Activated naive CD8-positive, alpha-beta T cell treated with anti-CD3 and anti-CD28 coated beads, Interleukin-2, amount 50 U/mL, for 24 hours (primary cell): Measurements from ENCODE around the gene PA2G4.
"Not testable (repeated sequence)": the region's sequence is repeated elsewhere in the genome, so short reads cannot be mapped to it uniquely, and the experiment has no call there.

Source experiments
- ATAC-seq: fragments of 150-1000 bp; cut with Tn5 transposase; one replicate; pipeline ENCODE4 v1.10.0; 2021
- DNase-seq: peaks from one replicate; pipeline ENCODE4 v3.0.0; 2021
- H3K27ac Mint-ChIP-seq: one replicate; pipeline ENCODE4 v1.8.0; 2021; ENCODE audit warnings: mild to moderate bottlenecking, mixed read lengths
- H3K27me3 Mint-ChIP-seq: one replicate; pipeline ENCODE4 v1.8.0; 2021; ENCODE audit warnings: mixed read lengths
- H3K36me3 Mint-ChIP-seq: one replicate; pipeline ENCODE4 v1.8.0; 2021; ENCODE audit warnings: low read depth, mixed read lengths
- H3K4me1 Mint-ChIP-seq: one replicate; pipeline ENCODE4 v1.8.0; 2021; ENCODE audit warnings: mixed read lengths
- H3K4me3 Mint-ChIP-seq: one replicate; pipeline ENCODE4 v1.8.0; 2021; ENCODE audit warnings: mild to moderate bottlenecking, moderate library complexity, mixed read lengths
- H3K9me3 Mint-ChIP-seq: one replicate; pipeline ENCODE4 v1.8.0; 2021; ENCODE audit warnings: mixed read lengths

PA2G4 gene

GRCh38 chr12:56146492-56147460 lies 42.4 kb downstream of the PA2G4 start:
- H3K36me3 Mint-ChIP-seq, result peaks cover 32% of the 10 kb centered on the region
- no peaks in the 10 kb centered on the region for H3K9me3 Mint-ChIP-seq

GRCh38 chr12:56150563-56150962 lies 46.2 kb downstream of the PA2G4 start:
- Mint-ChIP-seq H3K4me3 (peak overlapping the region; percentile 85), H3K27ac (peak overlapping the region; percentile 98)

More at GRCh38 chr12:56146492-56147460, 42.4 kb downstream of the PA2G4 start:
- DNase-seq (no peak), ATAC-seq (no peak)
- no peak overlapping the region for H3K4me3 Mint-ChIP-seq
- peaks cover 31% of the 10 kb centered on the region for H3K4me1 Mint-ChIP-seq
- no peak overlapping the region for H3K27ac Mint-ChIP-seq
- no peaks in the 10 kb centered on the region for H3K27me3 Mint-ChIP-seq

GRCh38 chr12:56151672-56152131 lies 47.3 kb downstream of the PA2G4 start:
- no peaks in the 10 kb centered on the region for H3K27me3 Mint-ChIP-seq
- peaks cover 8% of the 10 kb centered on the region for H3K36me3 Mint-ChIP-seq
- H3K4me1 Mint-ChIP-seq, result peaks cover 39% of the 10 kb centered on the region
- ATAC-seq (peak; percentile 72), DNase-seq (peak; percentile 74)
- H3K9me3 Mint-ChIP-seq, result no peaks in the 10 kb centered on the region
- peak overlapping the region; percentile 85 for H3K4me3 Mint-ChIP-seq
- peak overlapping the region; percentile 98 for H3K27ac Mint-ChIP-seq

More at GRCh38 chr12:56150563-56150962, 46.2 kb downstream of the PA2G4 start:
- Mint-ChIP-seq H3K4me1 (peaks cover 36% of the 10 kb centered on the region), H3K9me3 (no peaks in the 10 kb centered on the region), H3K36me3 (peaks cover 6% of the 10 kb centered on the region), H3K27me3 (no peaks in the 10 kb centered on the region)
- no peak for ATAC-seq
- no peak for DNase-seq

GRCh38 chr12:56152132-56152755 lies 47.9 kb downstream of the PA2G4 start, which contains the start of gene MYL6B:
Gene MYL6B, plus strand, starts transcription at chr12:56152587. Its CDS starts 1,332 bp downstream, at chr12:56153919.
- H3K4me1 Mint-ChIP-seq, result peaks cover 42% of the 10 kb centered on the region
- ATAC-seq, result peak; percentile 88
- H3K9me3 Mint-ChIP-seq, result no peaks in the 10 kb centered on the region

GRCh38 chr12:56152756-56153677 lies 48.7 kb downstream of the PA2G4 start:
- ATAC-seq, result no peak
- no peak for DNase-seq
- Mint-ChIP-seq H3K4me1 (peaks cover 47% of the 10 kb centered on the region), H3K9me3 (no peaks in the 10 kb centered on the region), H3K27ac (peak overlapping the region; percentile 98), H3K4me3 (peak overlapping the region; percentile 85), H3K27me3 (no peaks in the 10 kb centered on the region), H3K36me3 (peaks cover 10% of the 10 kb centered on the region)

More at GRCh38 chr12:56152132-56152755, 47.9 kb downstream of the PA2G4 start, which contains the start of gene MYL6B:
- Mint-ChIP-seq H3K4me3 (peak within 1 kb of the TSS; percentile 85), H3K27ac (peak within 1 kb of the TSS; percentile 98), H3K36me3 (peaks cover 9% of the 10 kb centered on the region), H3K27me3 (no peaks in the 10 kb centered on the region)
- peak; percentile 94 for DNase-seq

- H3K4me1 Mint-ChIP-seq, result peaks cover 47% of the 10 kb centered on the region
- no peak for ATAC-seq
- H3K27ac Mint-ChIP-seq, result no peak overlapping the region
- no peaks in the 10 kb centered on the region for H3K27me3 Mint-ChIP-seq
- H3K36me3 Mint-ChIP-seq, result peaks cover 14% of the 10 kb centered on the region
- H3K9me3 Mint-ChIP-seq, result no peaks in the 10 kb centered on the region
- H3K4me3 Mint-ChIP-seq, result peak overlapping the region; percentile 85
- no peak for DNase-seq
Observed at GRCh38 chr12:56153678-56154065, 49.3 kb downstream of the PA2G4 start.

- Mint-ChIP-seq H3K9me3 (no peaks in the 10 kb centered on the region), H3K4me1 (peaks cover 53% of the 10 kb centered on the region), H3K36me3 (peaks cover 21% of the 10 kb centered on the region), H3K27ac (no peak overlapping the region), H3K27me3 (no peaks in the 10 kb centered on the region), H3K4me3 (no peak overlapping the region)
- no peak for DNase-seq
- no peak for ATAC-seq
Observed at GRCh38 chr12:56154246-56154771, 50.0 kb downstream of the PA2G4 start.

GRCh38 chr12:56154818-56155217 lies 50.5 kb downstream of the PA2G4 start:
- Mint-ChIP-seq H3K36me3 (peaks cover 26% of the 10 kb centered on the region), H3K9me3 (no peaks in the 10 kb centered on the region), H3K4me3 (no peak overlapping the region), H3K4me1 (peaks cover 59% of the 10 kb centered on the region), H3K27me3 (no peaks in the 10 kb centered on the region), H3K27ac (no peak overlapping the region)
- no peak for DNase-seq
- ATAC-seq, result no peak

- Mint-ChIP-seq H3K27me3 (no peaks in the 10 kb centered on the region), H3K36me3 (peaks cover 31% of the 10 kb centered on the region), H3K9me3 (no peaks in the 10 kb centered on the region), H3K27ac (no peak overlapping the region), H3K4me3 (peak overlapping the region; percentile 5), H3K4me1 (peaks cover 61% of the 10 kb centered on the region)
- DNase-seq (no peak), ATAC-seq (no peak)
Observed at GRCh38 chr12:56155256-56155845, 51.0 kb downstream of the PA2G4 start.

- Mint-ChIP-seq H3K4me3 (peak overlapping the region; percentile 96), H3K27ac (peak overlapping the region; percentile 96)
Observed at GRCh38 chr12:56156464-56157200, 52.3 kb downstream of the PA2G4 start.

GRCh38 chr12:56157201-56158028 lies 53.1 kb downstream of the PA2G4 start:
- Mint-ChIP-seq H3K4me1 (peaks cover 56% of the 10 kb centered on the region), H3K36me3 (peaks cover 41% of the 10 kb centered on the region), H3K27me3 (no peaks in the 10 kb centered on the region), H3K4me3 (peak overlapping the region; percentile 96), H3K27ac (peak overlapping the region; percentile 96), H3K9me3 (no peaks in the 10 kb centered on the region)
- peak; percentile 55 for DNase-seq
- ATAC-seq, result peak; percentile 22

More at GRCh38 chr12:56156464-56157200, 52.3 kb downstream of the PA2G4 start:
- not testable (repeated sequence) for H3K9me3 Mint-ChIP-seq, ATAC-seq, DNase-seq, H3K27me3 Mint-ChIP-seq
- Mint-ChIP-seq H3K36me3 (peaks cover 41% of the 10 kb centered on the region), H3K4me1 (peaks cover 59% of the 10 kb centered on the region)
